ENCODE results near the gene HMGCLL1.
A peak's percentile ranks its signal among the peaks of the same experiment; 100 is the strongest.

HMGCLL1 gene

DNA sequence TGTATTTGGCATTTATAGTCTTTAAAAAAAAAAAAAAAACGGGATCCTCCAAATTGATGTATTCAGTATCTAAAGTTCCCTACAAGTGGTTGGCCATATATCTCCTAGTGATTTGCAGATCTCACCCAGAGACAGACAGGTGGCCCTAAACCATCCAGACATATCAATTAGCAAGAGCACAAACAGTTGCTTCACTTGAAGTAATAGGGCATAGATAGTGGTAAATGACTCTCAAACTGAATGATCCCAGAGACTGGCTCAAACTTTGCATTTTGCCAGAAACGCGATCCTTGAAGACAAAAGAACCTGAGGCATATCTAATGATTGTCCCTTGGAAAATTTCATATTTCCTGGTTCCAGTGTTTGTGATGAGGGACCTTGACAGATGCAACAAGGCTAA, 54.6 kb downstream of the HMGCLL1 start:
- Mint-ChIP-seq H3K9me3 (no peaks in the 10 kb centered on the region), H3K27me3 (ENCODE audit: low read depth) (no peaks in the 10 kb centered on the region), H3K4me3 (no peak overlapping the region), H3K4me1 (no peaks in the 10 kb centered on the region), H3K36me3 (ENCODE audit: low read depth) (no peaks in the 10 kb centered on the region), H3K27ac (no peak overlapping the region)
- no peak for TF ChIP-seq CTCF (IDR thresholded peaks at IDR 0.05; ENCODE audit: unreplicated experiment in 3 of 3)

- H3K4me3 Mint-ChIP-seq: no peak overlapping the region
- TF ChIP-seq CTCF (IDR thresholded peaks at IDR 0.05; ENCODE audit: unreplicated experiment in 3 of 3): no peak
- no peaks in the 10 kb centered on the region for H3K9me3 Mint-ChIP-seq
- no peaks in the 10 kb centered on the region for H3K4me1 Mint-ChIP-seq
- H3K36me3 Mint-ChIP-seq (ENCODE audit: low read depth): no peaks in the 10 kb centered on the region
- no peaks in the 10 kb centered on the region for H3K27me3 Mint-ChIP-seq (ENCODE audit: low read depth)
- no peak overlapping the region for H3K27ac Mint-ChIP-seq
These were observed 60.4 kb downstream of the HMGCLL1 start for GRCh38 chr6:55518529-55519060.

- TF ChIP-seq CTCF (IDR thresholded peaks at IDR 0.05; ENCODE audit: unreplicated experiment in 3 of 3): no peak
- no peak overlapping the region for H3K27ac Mint-ChIP-seq
- no peak overlapping the region for H3K4me3 Mint-ChIP-seq
- no peaks in the 10 kb centered on the region for H3K36me3 Mint-ChIP-seq (ENCODE audit: low read depth)
- no peaks in the 10 kb centered on the region for H3K27me3 Mint-ChIP-seq (ENCODE audit: low read depth)
- H3K4me1 Mint-ChIP-seq: no peaks in the 10 kb centered on the region
- H3K9me3 Mint-ChIP-seq: no peaks in the 10 kb centered on the region
These were observed 62.3 kb downstream of the HMGCLL1 start for GRCh38 chr6:55516736-55517135.

DNA sequence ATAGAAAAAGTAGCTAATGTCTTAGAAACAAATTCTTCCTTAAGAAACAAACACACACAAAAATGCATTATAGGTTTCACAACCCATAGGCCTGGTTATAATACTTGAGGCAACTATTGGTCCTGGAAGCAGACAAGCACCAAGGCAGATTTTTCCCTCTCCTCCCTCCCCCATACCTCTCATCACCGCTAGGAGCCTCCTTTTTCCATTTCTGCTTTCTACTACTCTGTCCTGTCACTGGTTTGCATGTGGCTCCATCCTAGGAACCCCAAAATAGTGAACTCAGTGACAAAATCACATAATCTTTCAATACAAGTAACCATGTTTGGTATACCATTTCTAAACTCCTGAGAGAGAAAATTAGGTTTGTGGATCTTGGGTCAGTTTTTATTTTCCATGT, 66.1 kb downstream of the HMGCLL1 start:
- Mint-ChIP-seq H3K9me3 (peaks cover 2% of the 10 kb centered on the region), H3K4me3 (no peak overlapping the region), H3K36me3 (ENCODE audit: low read depth) (no peaks in the 10 kb centered on the region), H3K27ac (no peak overlapping the region), H3K27me3 (ENCODE audit: low read depth) (no peaks in the 10 kb centered on the region), H3K4me1 (peaks cover 5% of the 10 kb centered on the region)
- TF ChIP-seq CTCF (IDR thresholded peaks at IDR 0.05; ENCODE audit: unreplicated experiment in 3 of 3): no peak

DNA sequence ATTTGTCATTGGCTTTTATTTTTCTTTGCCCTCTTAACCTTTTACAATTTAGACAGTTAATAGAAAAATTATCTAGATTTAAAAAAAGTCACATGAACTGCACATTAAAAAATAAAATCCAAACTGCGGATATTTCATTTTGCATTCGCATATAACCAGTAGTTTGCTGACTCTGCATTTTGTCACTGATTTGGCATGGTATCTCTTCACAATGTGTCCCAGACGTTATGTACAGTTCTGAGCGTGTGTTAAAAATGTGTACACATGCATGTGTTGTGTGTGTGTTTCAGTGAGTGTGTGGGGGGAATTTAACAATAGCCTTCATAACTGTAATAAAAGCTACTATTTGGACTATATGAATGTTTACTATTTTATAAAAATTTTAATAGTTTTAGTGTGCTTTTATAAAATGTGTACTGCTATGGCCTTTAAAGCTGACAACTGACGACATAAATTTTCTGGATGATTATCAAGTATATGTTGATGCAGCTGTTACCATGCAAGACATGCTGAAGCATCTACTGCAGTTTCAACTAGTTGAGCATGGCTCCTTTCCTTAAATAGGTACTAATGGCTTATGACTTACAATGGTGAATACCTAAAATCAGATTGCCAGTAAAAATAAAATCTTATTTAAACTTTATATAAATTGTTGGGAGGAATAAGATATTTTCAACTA, 67.7 kb downstream of the HMGCLL1 start:
- no peak overlapping the region for H3K4me3 Mint-ChIP-seq
- no peak for TF ChIP-seq CTCF (IDR thresholded peaks at IDR 0.05; ENCODE audit: unreplicated experiment in 3 of 3)
- peaks cover 2% of the 10 kb centered on the region for H3K9me3 Mint-ChIP-seq
- no peak overlapping the region for H3K27ac Mint-ChIP-seq
- H3K36me3 Mint-ChIP-seq (ENCODE audit: low read depth): no peaks in the 10 kb centered on the region
- H3K27me3 Mint-ChIP-seq (ENCODE audit: low read depth): no peaks in the 10 kb centered on the region
- peaks cover 5% of the 10 kb centered on the region for H3K4me1 Mint-ChIP-seq

DNA sequence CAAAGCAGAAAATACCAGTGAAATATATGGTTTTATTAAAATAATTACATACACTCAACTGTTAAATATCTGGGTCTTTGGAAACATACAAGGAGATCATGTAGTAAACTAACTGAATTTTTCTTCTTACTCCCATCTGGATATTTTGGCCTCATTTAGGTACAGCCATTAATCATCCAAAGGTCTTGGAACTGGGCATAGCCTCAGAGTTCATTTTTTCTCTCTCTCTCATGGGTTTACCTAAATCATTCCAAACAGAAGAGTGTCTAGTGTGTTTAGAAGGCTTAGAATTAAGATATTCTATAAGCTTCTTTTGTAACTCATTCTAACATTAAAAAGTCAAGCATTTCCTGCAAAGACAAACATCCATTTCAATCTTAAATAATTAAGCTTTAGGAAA, 79.4 kb downstream of the HMGCLL1 start:
- Mint-ChIP-seq H3K27ac (peak overlapping the region; percentile 1 to 58 (median 40)), H3K9me3 (no peaks in the 10 kb centered on the region), H3K27me3 (ENCODE audit: low read depth) (no peaks in the 10 kb centered on the region), H3K4me1 (peaks cover 22% of the 10 kb centered on the region), H3K4me3 (no peak overlapping the region), H3K36me3 (ENCODE audit: low read depth) (no peaks in the 10 kb centered on the region)
- TF ChIP-seq CTCF (IDR thresholded peaks at IDR 0.05; ENCODE audit: unreplicated experiment in 3 of 3): no peak
